SU-DHL-6 (cell line): ENCODE results near the gene ASTN1.

Experiments
- H2AFZ ChIP-seq: fragments of 200-600 bp; sonication (generic); 2 replicates; pipeline ENCODE4 v1.6.1; 2014; ENCODE audit warnings: low read depth, mild to moderate bottlenecking, moderate library complexity, mixed read lengths, antibody characterized with exemption, low read length; ENCODE audit not compliant: severe bottlenecking
- H3F3A ChIP-seq: fragments of 200-600 bp; shearing (Covaris generic); 2 replicates; pipeline ENCODE4 v1.6.0; 2016; ENCODE audit warnings: antibody characterized with exemption, mild to moderate bottlenecking; ENCODE audit not compliant: insufficient read depth
- H3K27ac ChIP-seq: fragments of 200-600 bp; sonication (generic); 2 replicates; pipeline ENCODE4 v1.5.1; 2016; ENCODE audit warnings: low read depth, mild to moderate bottlenecking, low read length, moderate library complexity, mixed read lengths
- H3K27me3 ChIP-seq: fragments of 200-600 bp; sonication (generic), shearing (Covaris generic); 2 replicates; pipeline ENCODE4 v1.6.0; 2014; ENCODE audit warnings: mild to moderate bottlenecking, low read length
- H3K36me3 ChIP-seq: fragments of 200-600 bp; sonication (generic); 2 replicates; pipeline ENCODE4 v1.6.1; 2014; ENCODE audit warnings: mild to moderate bottlenecking, low read length, mixed read lengths
- H3K4me2 ChIP-seq: fragments of 300-600, 200-600 bp; shearing (Covaris generic), sonication (generic); 2 replicates; pipeline ENCODE4 v1.6.0; 2014; ENCODE audit warnings: low read length, low read depth, mild to moderate bottlenecking; ENCODE audit not compliant: poor library complexity, severe bottlenecking
- H3K4me3 ChIP-seq: fragments of 200-600 bp; sonication (generic); 2 replicates; pipeline ENCODE4 v1.5.1; 2014; ENCODE audit warnings: antibody characterized with exemption, low read length, mild to moderate bottlenecking, mixed read lengths; ENCODE audit not compliant: insufficient read depth, poor library complexity, severe bottlenecking
- H3K79me2 ChIP-seq: fragments of 200-600 bp; sonication (generic); 2 replicates; pipeline ENCODE4 v1.6.1; 2014; ENCODE audit warnings: mild to moderate bottlenecking, low read length, moderate library complexity; ENCODE audit not compliant: insufficient read depth
- H3K9ac ChIP-seq: fragments of 200-600 bp; sonication (generic); 2 replicates; pipeline ENCODE4 v1.7.0; 2014; ENCODE audit warnings: mild to moderate bottlenecking, low read length
- H3K9me2 ChIP-seq: fragments of 200-600 bp; sonication (generic); replicated peaks from 2 replicates; pipeline ENCODE4 v1.6.1; 2014; ENCODE audit warnings: low read length; ENCODE audit not compliant: insufficient read depth
- H3K9me3 ChIP-seq: fragments of 200-600 bp; sonication (generic); 2 replicates; pipeline ENCODE4 v1.6.1; 2014; ENCODE audit warnings: low read length, mixed read lengths; ENCODE audit not compliant: insufficient read depth
- H4K20me1 ChIP-seq: fragments of 200-600 bp; sonication (generic); 2 replicates; pipeline ENCODE4 v1.6.1; 2014; ENCODE audit warnings: low read depth, mild to moderate bottlenecking, antibody characterized with exemption, low read length, moderate library complexity, mixed read lengths
- CTCF ChIP-seq: fragments of 200-600 bp; sonication (generic); IDR thresholded peaks from one replicate; pipeline ENCODE4 v1.5.1; 2017; ENCODE audit warnings: antibody characterized with exemption, mild to moderate bottlenecking, low read length, moderate library complexity; ENCODE audit not compliant: insufficient read depth, poor library complexity, severe bottlenecking
- EZH2phosphoT487 ChIP-seq: fragments of 200-600 bp; sonication (generic), shearing (Covaris generic); conservative IDR thresholded peaks from 2 replicates; pipeline ENCODE4 v1.6.1; 2018; ENCODE audit warnings: mild to moderate bottlenecking, antibody characterized with exemption, low read length, moderate library complexity, mixed read lengths

Gene ASTN1

GRCh38 chr1:177010211-177010825, 154.2 kb downstream of the ASTN1 start:
- Histone ChIP-seq H4K20me1 (no peaks in the 10 kb centered on the region), H3K79me2 (no peaks in the 10 kb centered on the region), H3K9ac (no peak overlapping the region), H3K36me3 (no peaks in the 10 kb centered on the region), H3K4me3 (no peak overlapping the region), H2AFZ (no peak overlapping the region), H3F3A (no peaks in the 10 kb centered on the region), H3K4me2 (no peak overlapping the region), H3K27ac (no peak overlapping the region), H3K9me3 (no peaks in the 10 kb centered on the region), H3K9me2 (no peaks in the 10 kb centered on the region), H3K27me3 (no peaks in the 10 kb centered on the region)
- TF ChIP-seq EZH2phosphoT487: no peak
- no peak for TF ChIP-seq CTCF

GRCh38 chr1:177008653-177009052, 155.9 kb downstream of the ASTN1 start:
- Histone ChIP-seq H3K27me3 (no peaks in the 10 kb centered on the region), H3K27ac (no peak overlapping the region), H3K9me2 (no peaks in the 10 kb centered on the region), H3K36me3 (no peaks in the 10 kb centered on the region), H3K9me3 (no peaks in the 10 kb centered on the region), H3K4me3 (no peak overlapping the region), H4K20me1 (no peaks in the 10 kb centered on the region), H2AFZ (no peak overlapping the region), H3K9ac (no peak overlapping the region), H3K4me2 (no peak overlapping the region), H3K79me2 (no peaks in the 10 kb centered on the region), H3F3A (no peaks in the 10 kb centered on the region)
- TF ChIP-seq EZH2phosphoT487 (no peak), CTCF (no peak)

- no peaks in the 10 kb centered on the region for H3F3A ChIP-seq
- H3K79me2 ChIP-seq: no peaks in the 10 kb centered on the region
- H4K20me1 ChIP-seq: no peaks in the 10 kb centered on the region
- no peak overlapping the region for H2AFZ ChIP-seq
- no peaks in the 10 kb centered on the region for H3K9me2 ChIP-seq
- no peak overlapping the region for H3K27ac ChIP-seq
- no peaks in the 10 kb centered on the region for H3K36me3 ChIP-seq
- no peak overlapping the region for H3K4me3 ChIP-seq
- no peaks in the 10 kb centered on the region for H3K27me3 ChIP-seq
- TF ChIP-seq EZH2phosphoT487 (no peak), CTCF (no peak)
- H3K4me2 ChIP-seq: no peak overlapping the region
- no peak overlapping the region for H3K9ac ChIP-seq
- no peaks in the 10 kb centered on the region for H3K9me3 ChIP-seq
Observed at GRCh38 chr1:177007437-177008161, 156.9 kb downstream of the ASTN1 start.
